Measurements from ENCODE around the gene MLPH. TPM values are rescaled to one million over a fixed set of nuclear protein-coding genes. Genes with fewer than 3 reads are reported as not detected.

MLPH gene
- total and polyA plus RNA-seq, 9 of the 15 experiments (the other 6 are each of a cell fraction or from before 2014, with no cell fraction given), result 0.22 TPM; not detected in 8

DNA sequence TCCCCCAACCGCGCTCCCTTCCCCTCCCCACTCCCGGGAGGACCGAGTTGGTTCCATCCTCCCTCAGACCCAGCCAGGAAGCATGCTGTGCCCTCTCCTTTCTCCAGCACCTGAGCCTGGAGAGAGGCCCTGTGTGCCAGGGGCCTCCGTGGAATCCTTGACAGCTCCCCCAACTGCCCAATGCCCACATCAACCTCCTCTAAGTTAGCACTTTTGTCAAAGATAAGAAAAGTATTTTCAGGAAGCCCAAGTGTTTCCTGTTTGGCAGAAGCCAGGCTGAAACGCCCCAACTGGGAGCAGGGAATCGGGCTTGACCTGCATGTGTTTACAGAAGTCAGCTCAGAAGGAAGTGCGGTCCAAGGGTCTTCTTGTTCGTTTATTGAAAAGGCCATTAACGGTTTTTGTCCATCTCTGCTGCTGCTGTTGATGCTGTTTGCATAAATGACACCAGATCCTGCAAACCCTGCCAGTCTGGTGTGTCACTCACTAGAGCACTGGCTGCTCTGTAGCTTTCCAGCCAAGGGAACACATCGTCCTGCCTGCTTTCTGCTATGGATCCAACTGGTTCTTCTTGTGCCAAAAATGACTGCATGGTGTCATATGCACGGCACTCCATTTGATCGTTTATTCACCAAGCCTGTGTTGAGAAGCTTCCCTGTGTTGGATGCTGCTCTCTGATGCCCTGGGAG, 37.7 kb upstream of the MLPH start:
- Histone ChIP-seq H4K20me1 (replicated peaks; ENCODE audit: control insufficient read depth, insufficient read depth, low read length) (no peaks in the 10 kb centered on the region), H3K4me1 (replicated peaks in 1 of 2; ENCODE audit: control insufficient read depth in 2 of 2, insufficient read depth in 2 of 2, low read length in 2 of 2) (no peaks in the 10 kb centered on the region), H3K9me3 (replicated peaks; ENCODE audit: control insufficient read depth, insufficient read depth, low read depth, low read length) (no peaks in the 10 kb centered on the region), H3K27ac (ENCODE audit: extremely low read depth, low read depth, low read length) (no peak overlapping the region), H3K9ac (ENCODE audit: insufficient read depth in 1 of 2, low read depth in 2 of 2, low read length in 2 of 2) (no peak overlapping the region), H3K4me2 (ENCODE audit: insufficient read depth, low read length) (no peak overlapping the region), H3K4me3 (no peak overlapping the region), H3K36me3 (ENCODE audit: control insufficient read depth, insufficient read depth, low read length) (no peaks in the 10 kb centered on the region), H3K79me2 (ENCODE audit: control insufficient read depth, insufficient read depth, low read length) (no peaks in the 10 kb centered on the region), H2AFZ (ENCODE audit: low read depth, low read length) (no peak overlapping the region), H3K9me1 (ENCODE audit: control insufficient read depth, insufficient read depth, low read length) (no peaks in the 10 kb centered on the region), H3K27me3 (ENCODE audit: control insufficient read depth in 2 of 2, insufficient read depth in 2 of 2, low read length in 2 of 2) (peaks cover 0 to 32% of the 10 kb centered on the region in 2 experiments; a peak in 2 of 5 replicates)
- TF ChIP-seq, protein P1, sequence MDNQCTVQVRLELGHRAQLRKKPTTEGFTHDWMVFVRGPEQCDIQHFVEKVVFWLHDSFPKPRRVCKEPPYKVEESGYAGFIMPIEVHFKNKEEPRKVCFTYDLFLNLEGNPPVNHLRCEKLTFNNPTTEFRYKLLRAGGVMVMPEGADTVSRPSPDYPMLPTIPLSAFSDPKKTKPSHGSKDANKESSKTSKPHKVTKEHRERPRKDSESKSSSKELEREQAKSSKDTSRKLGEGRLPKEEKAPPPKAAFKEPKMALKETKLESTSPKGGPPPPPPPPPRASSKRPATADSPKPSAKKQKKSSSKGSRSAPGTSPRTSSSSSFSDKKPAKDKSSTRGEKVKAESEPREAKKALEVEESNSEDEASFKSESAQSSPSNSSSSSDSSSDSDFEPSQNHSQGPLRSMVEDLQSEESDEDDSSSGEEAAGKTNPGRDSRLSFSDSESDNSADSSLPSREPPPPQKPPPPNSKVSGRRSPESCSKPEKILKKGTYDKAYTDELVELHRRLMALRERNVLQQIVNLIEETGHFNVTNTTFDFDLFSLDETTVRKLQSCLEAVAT (IDR thresholded peaks at IDR 0.05), result no peak
- TF ChIP-seq ZNF764 (CRISPR knock-in tag; IDR thresholded peaks at IDR 0.05; ENCODE audit: low read depth) (no peak), ZNF146 (CRISPR knock-in tag; IDR thresholded peaks at IDR 0.05; ENCODE audit: unreplicated experiment) (no peak), RBM39 (optimal IDR thresholded peaks at IDR 0.05; ENCODE audit: low read depth, low read length) (no peak), NCOA2 (IDR thresholded peaks at IDR 0.05; ENCODE audit: partially characterized antibody in 2 of 2) (no peak), RAD21 (CRISPR knock-in tag; conservative IDR thresholded peaks at IDR 0.05 in 1 of 2, IDR thresholded peaks at IDR 0.05 in 1 of 2) (no peak), BRCA1 (IDR thresholded peaks at IDR 0.05) (no peak), BRCA1 (CRISPR knock-in tag; IDR thresholded peaks at IDR 0.05) (no peak), ZNF830 (CRISPR knock-in tag; IDR thresholded peaks at IDR 0.05) (no peak), ZBTB17 (CRISPR knock-in tag; IDR thresholded peaks at IDR 0.05) (no peak), TCF7L2 (IDR thresholded peaks at IDR 0.05; ENCODE audit: low read depth, low read length) (no peak)
- ChIA-PET CTCF (ENCODE audit: low intra/inter-chr PET ratio) (no interaction called here), POLR2A (no interaction called here)
- DNase-seq (ENCODE audit: extremely low read depth in 1 of 4, low spot score in 3 of 4) (no peak), ATAC-seq (no peak), FAIRE-seq (no peak)
- intact Hi-C loops (cut with micrococcal nuclease), result no loop called here
- WGBS (ENCODE audit: insufficient coverage, low coverage, missing lambda C conversion rate), result 6% methylated on average over 11 of the region's 13 CpGs
- no TSS peak for BruUV-seq (replicated peaks)
- in situ Hi-C loops (cut with MboI), result no loop called here

All from K562 (cell line).